AG09319 (cell line): ENCODE results near the gene TGFB2.

Source experiments
- DNase-seq: peaks from one replicate; pipeline ENCODE4 v3.0.0-alpha.2; 2010; ENCODE audit warnings: low read depth; ENCODE audit errors: extremely low read depth
- TF ChIP-seq, protein P1 (sequence below): IDR thresholded peaks from 2 replicates; pipeline ENCODE4 v1.5.1; 2011; ENCODE audit warnings: low read depth, mild to moderate bottlenecking, inconsistent platforms, low read length, moderate library complexity

TGFB2 gene

DNA sequence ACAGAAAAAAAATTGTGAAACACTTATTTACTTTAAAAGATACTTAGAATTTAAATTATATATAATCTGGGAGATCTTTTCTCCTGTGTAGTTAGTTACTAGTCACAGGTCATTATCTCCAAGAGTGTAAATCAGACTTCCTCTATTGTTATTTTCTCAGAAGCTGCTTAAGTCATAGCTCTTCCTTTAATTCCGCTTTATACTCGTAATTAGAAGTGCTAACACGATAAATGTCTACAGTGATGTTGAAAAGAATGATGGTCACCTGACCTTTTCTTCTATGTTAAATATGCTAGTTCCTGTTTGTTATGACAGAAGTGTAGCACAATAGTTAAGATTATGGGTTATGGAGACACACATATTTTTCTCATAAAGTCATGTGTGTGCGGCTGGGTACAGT is 123.6 kb downstream of the TGFB2 start:
- TF ChIP-seq, protein P1, sequence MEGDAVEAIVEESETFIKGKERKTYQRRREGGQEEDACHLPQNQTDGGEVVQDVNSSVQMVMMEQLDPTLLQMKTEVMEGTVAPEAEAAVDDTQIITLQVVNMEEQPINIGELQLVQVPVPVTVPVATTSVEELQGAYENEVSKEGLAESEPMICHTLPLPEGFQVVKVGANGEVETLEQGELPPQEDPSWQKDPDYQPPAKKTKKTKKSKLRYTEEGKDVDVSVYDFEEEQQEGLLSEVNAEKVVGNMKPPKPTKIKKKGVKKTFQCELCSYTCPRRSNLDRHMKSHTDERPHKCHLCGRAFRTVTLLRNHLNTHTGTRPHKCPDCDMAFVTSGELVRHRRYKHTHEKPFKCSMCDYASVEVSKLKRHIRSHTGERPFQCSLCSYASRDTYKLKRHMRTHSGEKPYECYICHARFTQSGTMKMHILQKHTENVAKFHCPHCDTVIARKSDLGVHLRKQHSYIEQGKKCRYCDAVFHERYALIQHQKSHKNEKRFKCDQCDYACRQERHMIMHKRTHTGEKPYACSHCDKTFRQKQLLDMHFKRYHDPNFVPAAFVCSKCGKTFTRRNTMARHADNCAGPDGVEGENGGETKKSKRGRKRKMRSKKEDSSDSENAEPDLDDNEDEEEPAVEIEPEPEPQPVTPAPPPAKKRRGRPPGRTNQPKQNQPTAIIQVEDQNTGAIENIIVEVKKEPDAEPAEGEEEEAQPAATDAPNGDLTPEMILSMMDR = no peak
- DNase-seq = no peak

DNA sequence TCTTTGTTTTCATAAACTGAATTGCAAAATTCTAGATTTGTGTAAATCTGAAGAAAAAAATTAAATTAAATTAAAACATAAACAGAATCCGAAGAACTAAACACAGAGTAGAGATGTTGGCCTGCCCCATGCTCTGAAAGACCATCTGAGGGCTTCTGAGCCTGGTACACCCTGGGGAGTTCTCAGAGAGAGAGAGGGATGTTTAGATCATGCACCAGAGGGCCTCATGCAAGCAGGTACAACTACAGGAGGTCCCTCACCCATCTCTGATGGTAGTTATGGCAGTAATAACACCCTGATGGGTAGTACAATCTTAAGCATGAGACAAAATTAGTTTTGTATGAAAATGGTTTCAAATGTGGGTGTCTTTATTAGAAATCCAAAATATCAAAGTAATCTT is 127.7 kb downstream of the TGFB2 start:
- no peak for DNase-seq
- TF ChIP-seq, protein P1 = no peak

DNA sequence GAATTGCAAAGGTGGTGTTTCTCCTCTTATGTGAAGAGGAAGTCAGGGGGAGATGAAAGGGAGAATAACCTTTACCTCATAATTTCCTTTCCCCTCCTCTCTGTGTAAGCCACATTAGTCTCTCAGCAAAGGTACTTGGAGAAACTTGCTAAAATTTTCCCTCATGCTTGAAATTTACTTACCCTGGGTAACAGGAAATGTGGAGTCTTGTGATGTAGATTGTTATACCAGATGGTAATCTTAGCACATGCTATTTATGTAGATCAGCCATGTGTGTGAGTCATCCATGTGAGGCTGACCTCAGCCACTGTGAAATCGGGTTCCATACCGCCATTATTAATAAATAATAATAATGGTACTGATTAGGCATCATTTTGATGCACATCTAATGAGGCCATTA is 128.4 kb downstream of the TGFB2 start:
- no peak for DNase-seq
- TF ChIP-seq, protein P1 = no peak

DNA sequence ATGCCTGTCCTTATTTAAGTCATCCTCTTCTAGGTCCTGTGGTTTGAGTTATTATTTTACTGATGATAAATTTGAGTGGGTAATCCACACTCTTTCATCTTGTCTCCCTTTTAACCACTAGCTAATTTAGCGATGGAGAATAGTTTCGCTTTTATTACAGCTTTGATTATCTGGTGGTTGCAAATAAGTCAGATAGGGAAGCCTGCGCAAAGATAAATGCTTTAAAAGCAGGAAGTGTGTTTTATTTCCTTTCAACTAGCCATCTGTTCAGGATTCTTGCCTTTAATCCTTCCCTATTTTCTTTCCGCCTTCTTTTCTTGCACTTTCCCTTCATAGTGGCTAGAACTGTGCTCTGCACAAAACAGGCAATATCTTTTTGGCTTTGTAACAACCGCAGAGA is 129.0 kb downstream of the TGFB2 start:
- TF ChIP-seq, protein P1 = no peak
- no peak for DNase-seq

DNA sequence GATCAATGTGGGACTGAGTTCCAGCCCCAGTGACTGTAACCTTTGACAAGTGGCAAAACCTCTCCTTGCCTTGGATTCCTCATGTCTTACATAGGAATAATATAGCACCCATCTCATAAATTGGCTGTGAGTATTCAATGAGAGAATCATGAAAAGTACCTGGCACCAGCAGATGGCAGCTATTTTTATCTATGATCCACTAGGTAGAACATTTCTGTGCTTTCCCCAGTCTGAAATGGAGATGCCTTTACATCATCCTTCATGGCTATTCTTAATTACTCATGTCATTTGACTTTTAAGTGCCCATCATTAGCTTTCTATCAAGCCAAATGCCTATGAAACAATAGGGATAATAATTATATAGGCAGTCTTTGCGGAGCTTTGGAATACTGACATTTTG is 130.1 kb downstream of the TGFB2 start:
- TF ChIP-seq, protein P1 = no peak
- DNase-seq = no peak

DNA sequence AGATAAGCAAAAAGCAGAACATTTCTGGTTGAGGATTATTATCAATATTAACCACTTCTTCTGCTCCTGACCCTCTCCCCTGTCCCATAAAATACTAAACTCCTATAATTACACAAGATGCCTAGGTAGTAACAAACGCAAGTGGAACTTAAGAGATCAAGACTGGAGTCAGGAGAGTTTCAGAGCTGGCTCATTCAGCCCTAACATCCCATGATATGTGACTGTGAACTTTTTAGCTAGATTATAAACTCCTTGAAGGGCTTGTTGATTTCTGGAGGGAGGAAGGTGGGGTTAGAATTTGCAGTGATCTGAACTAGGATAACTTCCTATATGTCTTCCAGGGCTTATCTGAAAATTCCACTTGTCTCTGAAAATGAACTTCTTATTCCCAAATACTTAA is 130.6 kb downstream of the TGFB2 start:
- TF ChIP-seq, protein P1 = no peak
- DNase-seq = no peak

DNA sequence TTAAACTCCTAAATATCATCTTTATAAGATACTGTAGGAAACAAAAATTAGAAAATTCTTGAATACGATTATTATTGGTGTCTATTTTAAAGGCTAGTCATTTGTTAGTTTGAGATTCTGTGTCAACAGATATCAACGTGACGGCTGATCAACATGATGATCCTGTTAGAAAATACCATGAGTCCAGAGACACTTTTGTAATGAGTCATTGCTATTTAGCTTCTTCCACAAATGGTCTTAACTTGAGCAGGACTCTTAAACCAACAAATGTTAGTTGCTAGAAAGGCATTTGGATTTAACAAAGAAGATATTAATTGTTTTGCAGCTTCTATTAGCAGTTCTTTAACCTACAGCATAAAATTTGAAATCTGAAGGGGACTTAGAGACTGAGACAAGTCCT is 131.2 kb downstream of the TGFB2 start:
- no peak for DNase-seq
- TF ChIP-seq, protein P1 = no peak

DNA sequence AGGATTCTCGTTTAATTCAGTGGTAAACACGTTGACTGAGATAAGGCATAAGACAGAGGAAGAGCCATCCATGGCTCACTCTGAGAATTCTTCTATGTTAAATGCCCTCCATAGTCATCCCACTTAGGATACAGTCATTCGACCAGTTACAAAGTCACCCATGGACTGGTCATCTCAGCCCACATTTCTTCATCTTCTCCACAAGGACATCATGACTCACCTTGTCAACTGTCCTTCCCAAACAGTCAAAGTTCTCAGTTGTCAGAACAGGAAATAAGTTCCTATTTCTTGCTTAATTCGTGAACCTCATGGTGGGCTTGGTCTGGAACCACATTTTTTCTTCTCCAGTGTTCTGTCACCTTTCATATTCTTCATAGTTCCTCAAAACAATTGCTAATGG is 133.2 kb downstream of the TGFB2 start:
- TF ChIP-seq, protein P1 = no peak
- DNase-seq = no peak
